Esophagus muscularis mucosa (tissue), 3 donors: ENCODE measurements around the gene RFPL1.

ENCODE experiments used
- CTCF ChIP-seq, 3 experiments: fragments of 200-600 bp in 2 of 3; fragments of 450-650 bp in 1 of 3; sonication (generic) in 2 of 3; IDR thresholded peaks; one replicate each; pipeline ENCODE4 v1.5.1; 2017 to 2019; ENCODE audit warnings: antibody characterized with exemption in 3 of 3, mild to moderate bottlenecking in 2 of 3, moderate library complexity in 1 of 3
- POLR2A ChIP-seq: fragments of 450-650 bp; IDR thresholded peaks from one replicate; pipeline ENCODE4 v1.6.1; 2017; ENCODE audit warnings: antibody characterized with exemption, moderate library complexity, mild to moderate bottlenecking, low read depth

- TF ChIP-seq CTCF (IDR thresholded peaks at IDR 0.05) (no peak), POLR2A (no peak)
These were observed 39.4 kb downstream of the RFPL1 start for GRCh38 chr22:29477723-29478318.
